HL-60/S4 treated with phorbol 12-myristate 13-acetate at 8.2 ng/mL for 4 days and 3 days (cell line): ENCODE measurements around the gene CC2D2A.

Source experiments
- in situ Hi-C: fragments of 300-500 bp; cut with MboI; formaldehyde crosslinking; loops from 2 replicates; pipeline ENCODE4 v1.15.0; 2022; ENCODE audit warnings: low sequenced_read_pairs

The CC2D2A gene

GRCh38 chr4:15469402-15470127 lies at the start of gene CC2D2A:
Gene CC2D2A, plus strand, starts transcription at chr4:15469882. Its CDS starts 6,051 bp downstream, at chr4:15475933.
- in situ Hi-C loops = no loop called here

- in situ Hi-C loops = no loop called here
These were observed 49.0 kb upstream of the CC2D2A start for GRCh38 chr4:15420642-15421041.

GRCh38 chr4:15423285-15423711 lies 46.4 kb upstream of the CC2D2A start:
- in situ Hi-C loops = no loop called here

- in situ Hi-C loops = no loop called here
These were observed 44.2 kb upstream of the CC2D2A start for GRCh38 chr4:15425520-15425919.

- in situ Hi-C loops = no loop called here
These were observed 42.5 kb upstream of the CC2D2A start for GRCh38 chr4:15427161-15427560.

- in situ Hi-C loops = no loop called here
These were observed 42.0 kb upstream of the CC2D2A start, which contains the start of gene C1QTNF7 for GRCh38 chr4:15427701-15428100. Gene C1QTNF7, plus strand, starts transcription at chr4:15428033. Its CDS starts 7,711 bp downstream, at chr4:15435744.

GRCh38 chr4:15428611-15429010 lies 41.1 kb upstream of the CC2D2A start:
- in situ Hi-C loops = no loop called here

- in situ Hi-C loops = no loop called here
These were observed 35.6 kb upstream of the CC2D2A start for GRCh38 chr4:15434091-15434490.

- in situ Hi-C loops = no loop called here
These were observed 35.0 kb upstream of the CC2D2A start for GRCh38 chr4:15434676-15435075.

GRCh38 chr4:15436513-15436912 lies 33.2 kb upstream of the CC2D2A start:
- in situ Hi-C loops = no loop called here

GRCh38 chr4:15438939-15439524 lies 30.6 kb upstream of the CC2D2A start:
- in situ Hi-C loops = no loop called here

- in situ Hi-C loops = no loop called here
These were observed 26.1 kb upstream of the CC2D2A start for GRCh38 chr4:15443371-15444160.

GRCh38 chr4:15444276-15444675 lies 25.4 kb upstream of the CC2D2A start:
- in situ Hi-C loops = no loop called here

GRCh38 chr4:15444879-15445547 lies 24.7 kb upstream of the CC2D2A start:
- in situ Hi-C loops = no loop called here

- in situ Hi-C loops = no loop called here
These were observed 18.4 kb upstream of the CC2D2A start for GRCh38 chr4:15451181-15451865.

- in situ Hi-C loops = no loop called here
These were observed 17.6 kb upstream of the CC2D2A start for GRCh38 chr4:15451866-15452765.

- in situ Hi-C loops = loop anchor here (5.0 kb wide), 1 partner anchor 223 kb away; no protein-coding TSS in a partner anchor
These were observed 14.4 kb upstream of the CC2D2A start for GRCh38 chr4:15455290-15455689.

GRCh38 chr4:15457406-15458201 lies 12.1 kb upstream of the CC2D2A start:
- in situ Hi-C loops = loop anchor here (5.0 kb wide), 1 partner anchor 225 kb away; no protein-coding TSS in a partner anchor
